Mucosa of rectum (tissue), 2 donors: ENCODE data around the gene APOL1.
"Not testable (repeated sequence)": the region's sequence is repeated elsewhere in the genome, so short reads cannot be mapped to it uniquely, and the experiment has no call there.

ENCODE experiments used
- H3K27ac ChIP-seq, 2 donors: one replicate each; pipeline ENCODE4 v1.7.0; 2013; ENCODE audit warnings: inconsistent platforms in 2 of 2, low read depth in 2 of 2, low read length in 2 of 2
- H3K27me3 ChIP-seq, 2 donors: one replicate each; pipeline ENCODE4 v1.7.0; 2013; ENCODE audit warnings: low read length in 2 of 2; ENCODE audit not compliant: control insufficient read depth in 2 of 2, insufficient read depth in 2 of 2
- H3K36me3 ChIP-seq, 2 donors: one replicate each; pipeline ENCODE4 v1.7.0; 2013; ENCODE audit warnings: low read length in 2 of 2; ENCODE audit not compliant: control insufficient read depth in 2 of 2, insufficient read depth in 2 of 2
- H3K4me1 ChIP-seq, 2 donors: one replicate each; pipeline ENCODE4 v1.7.0; 2013; ENCODE audit warnings: low read length in 2 of 2, mild to moderate bottlenecking in 1 of 2; ENCODE audit not compliant: control insufficient read depth in 2 of 2, insufficient read depth in 2 of 2
- H3K4me3 ChIP-seq, 2 donors: one replicate each; pipeline ENCODE4 v1.7.0; 2013; ENCODE audit warnings: low read length in 2 of 2
- H3K9ac ChIP-seq, 2 donors: one replicate each; pipeline ENCODE4 v1.7.0; 2013; ENCODE audit warnings: low read length in 2 of 2, low read depth in 1 of 2, mild to moderate bottlenecking in 1 of 2
- H3K9me3 ChIP-seq, 2 donors: one replicate each; pipeline ENCODE4 v1.7.0; 2013; ENCODE audit warnings: low read length in 2 of 2; ENCODE audit not compliant: control insufficient read depth in 2 of 2
- donor health status: healthy.
- donor health status: Normal muscosa, but diverticular disease.

The APOL1 gene

GRCh38 chr22:36284171-36284571, 31.2 kb downstream of the APOL1 start:
- Histone ChIP-seq H3K27ac (no peak overlapping the region), H3K27me3 (no peaks in the 10 kb centered on the region), H3K4me3 (no peak overlapping the region), H3K9me3 (no peaks in the 10 kb centered on the region), H3K36me3 (peaks cover 77 to 84% of the 10 kb centered on the region in 2 donors), H3K4me1 (peaks cover 0 to 4% of the 10 kb centered on the region in 2 donors), H3K9ac (no peak overlapping the region)

GRCh38 chr22:36285017-36285416, 32.1 kb downstream of the APOL1 start:
- H3K36me3 ChIP-seq, result peaks cover 85 to 89% of the 10 kb centered on the region in 2 donors
- no peak overlapping the region for H3K9ac ChIP-seq
- no peaks in the 10 kb centered on the region for H3K9me3 ChIP-seq
- H3K27me3 ChIP-seq, result no peaks in the 10 kb centered on the region
- peaks cover 0 to 4% of the 10 kb centered on the region in 2 donors for H3K4me1 ChIP-seq
- no peak overlapping the region for H3K4me3 ChIP-seq
- H3K27ac ChIP-seq, result no peak overlapping the region

- Histone ChIP-seq H3K27me3 (no peaks in the 10 kb centered on the region), H3K27ac (peak overlapping the region; percentile 38 to 68), H3K9ac (no peak overlapping the region), H3K4me1 (peaks cover 0 to 4% of the 10 kb centered on the region in 2 donors), H3K4me3 (no peak overlapping the region), H3K36me3 (peaks cover 86 to 90% of the 10 kb centered on the region in 2 donors), H3K9me3 (no peaks in the 10 kb centered on the region)
Observed at GRCh38 chr22:36285545-36285944, 32.6 kb downstream of the APOL1 start.

GRCh38 chr22:36286096-36286957, 33.4 kb downstream of the APOL1 start:
- Histone ChIP-seq H3K9me3 (no peaks in the 10 kb centered on the region), H3K27ac (peak overlapping the region; percentile 38 to 68), H3K27me3 (no peaks in the 10 kb centered on the region), H3K4me3 (no peak overlapping the region), H3K4me1 (peaks cover 0 to 4% of the 10 kb centered on the region in 2 donors), H3K9ac (peak overlapping the region in 1 of 2 donors; percentile 34), H3K36me3 (peaks cover 81 to 85% of the 10 kb centered on the region in 2 donors)

GRCh38 chr22:36287881-36288515, 35.1 kb downstream of the APOL1 start:
- no peak overlapping the region for H3K27ac ChIP-seq
- H3K4me3 ChIP-seq, result no peak overlapping the region
- no peaks in the 10 kb centered on the region for H3K27me3 ChIP-seq
- peaks cover 0 to 4% of the 10 kb centered on the region in 2 donors for H3K4me1 ChIP-seq
- no peaks in the 10 kb centered on the region for H3K9me3 ChIP-seq
- H3K9ac ChIP-seq, result no peak overlapping the region
- H3K36me3 ChIP-seq, result peaks cover 79 to 83% of the 10 kb centered on the region in 2 donors

- Histone ChIP-seq H3K9ac (no peak overlapping the region), H3K36me3 (peaks cover 82 to 83% of the 10 kb centered on the region in 2 donors)
Observed at GRCh38 chr22:36288571-36289405, 35.9 kb downstream of the APOL1 start.

GRCh38 chr22:36289406-36289870, 36.5 kb downstream of the APOL1 start:
- peaks cover 82 to 83% of the 10 kb centered on the region in 2 donors for H3K36me3 ChIP-seq
- no peak overlapping the region for H3K27ac ChIP-seq
- no peak overlapping the region for H3K9ac ChIP-seq
- H3K4me3 ChIP-seq, result no peak overlapping the region
- H3K27me3 ChIP-seq, result no peaks in the 10 kb centered on the region
- H3K4me1 ChIP-seq, result peaks cover 0 to 4% of the 10 kb centered on the region in 2 donors
- H3K9me3 ChIP-seq, result no peaks in the 10 kb centered on the region

More at GRCh38 chr22:36288571-36289405, 35.9 kb downstream of the APOL1 start:
- Histone ChIP-seq H3K9me3 (no peaks in the 10 kb centered on the region), H3K4me1 (peaks cover 0 to 4% of the 10 kb centered on the region in 2 donors), H3K27me3 (no peaks in the 10 kb centered on the region), H3K27ac (no peak overlapping the region), H3K4me3 (no peak overlapping the region)

GRCh38 chr22:36289948-36290371, 37.0 kb downstream of the APOL1 start:
- H3K4me3 ChIP-seq, H3K9me3 ChIP-seq, H3K27me3 ChIP-seq, H3K4me1 ChIP-seq, H3K9ac ChIP-seq, H3K27ac ChIP-seq: not testable (repeated sequence)
- H3K36me3 ChIP-seq, result peaks cover 82 to 83% of the 10 kb centered on the region in 2 donors

- H3K9me3 ChIP-seq, H3K4me3 ChIP-seq, H3K27ac ChIP-seq, H3K9ac ChIP-seq, H3K27me3 ChIP-seq, H3K4me1 ChIP-seq: not testable (repeated sequence)
- H3K36me3 ChIP-seq, result peaks cover 82 to 83% of the 10 kb centered on the region in 2 donors
Observed at GRCh38 chr22:36290391-36291075, 37.6 kb downstream of the APOL1 start.
